SK-N-SH (cell line): ENCODE measurements around the gene APBA2. TPM values are rescaled to one million over a fixed set of nuclear protein-coding genes. Genes with fewer than 3 reads are reported as not detected.

Experiments used
- CTCF ChIA-PET: fragments of 300-600, 350-600 bp; formaldehyde crosslinking; extraction: SDS; loops from one replicate; lab custom pipeline; 2021; lab: Yijun Ruan, JAX
- POLR2A ChIA-PET: fragments of 350-600 bp; sonication (Branson Sonifier 250); formaldehyde crosslinking; extraction: SDS; loops from one replicate; lab custom pipeline; 2020; ENCODE audit warnings: antibody characterized with exemption, inconsistent platforms; lab: Yijun Ruan, JAX
- DNase-seq: peaks from one replicate; pipeline ENCODE4 v3.0.0; 2012
- H2AFZ ChIP-seq: fragments of 200-600 bp; sonication (generic); 2 replicates; pipeline ENCODE4 v1.8.1; 2016; ENCODE audit warnings: antibody characterized with exemption, mild to moderate bottlenecking, low read depth
- H3F3A ChIP-seq: fragments of 200-600 bp; sonication (generic); replicated peaks from 2 replicates; pipeline ENCODE3; 2016; ENCODE audit warnings: antibody characterized with exemption, mild to moderate bottlenecking; ENCODE audit not compliant: insufficient read depth
- H3K27ac ChIP-seq, 2 experiments: fragments of 200-500 bp in 1 of 2; fragments of 200-600 bp in 1 of 2; sonication (Bioruptor generic) in 1 of 2; sonication (generic), shearing (Covaris generic) in 1 of 2; 2 replicates each; pipeline versions ENCODE4 v1.5.1 to v1.6.1; 2014 to 2016; ENCODE audit warnings: low read depth in 2 of 2, inconsistent platforms in 1 of 2, low read length in 1 of 2, mild to moderate bottlenecking in 1 of 2, mixed read lengths in 1 of 2
- H3K27me3 ChIP-seq: fragments of 200-600 bp; sonication (generic), shearing (Covaris generic); 2 replicates; pipeline ENCODE4 v1.6.1; 2016; ENCODE audit warnings: mixed run types; ENCODE audit not compliant: insufficient read depth
- H3K36me3 ChIP-seq, 2 experiments: fragments of 200-500 bp in 1 of 2; fragments of 200-600 bp in 1 of 2; sonication (Bioruptor generic) in 1 of 2; sonication (generic) in 1 of 2; replicated peaks in 1 of 2; 2 replicates each; pipeline versions ENCODE3 to v1.5.1; 2014 to 2016; ENCODE audit warnings: low read length in 1 of 2, mild to moderate bottlenecking in 1 of 2; ENCODE audit not compliant: insufficient read depth in 2 of 2, control insufficient read depth in 1 of 2
- H3K4me1 ChIP-seq, 2 experiments: fragments of 200-500 bp in 1 of 2; fragments of 200-600 bp in 1 of 2; sonication (Bioruptor generic) in 1 of 2; sonication (generic), shearing (Covaris generic) in 1 of 2; 2 replicates each; pipeline versions ENCODE4 v1.5.1 to v1.6.1; 2014 to 2016; ENCODE audit warnings: low read depth in 1 of 2, low read length in 1 of 2, mixed run types in 1 of 2; ENCODE audit not compliant: insufficient read depth in 2 of 2, control insufficient read depth in 1 of 2
- H3K4me2 ChIP-seq: fragments of 200-600 bp; sonication (generic), shearing (Covaris generic); 2 replicates; pipeline ENCODE4 v1.6.1; 2017; ENCODE audit warnings: mixed run types
- H3K4me3 ChIP-seq, 2 experiments: fragments of 200-500 bp in 1 of 2; fragments of 200-600 bp in 1 of 2; sonication (Bioruptor generic) in 1 of 2; sonication (generic), shearing (Covaris generic) in 1 of 2; 2 replicates each; pipeline versions ENCODE4 v1.5.1 to v1.8.1; 2014 to 2016; ENCODE audit warnings: low read depth in 2 of 2, inconsistent platforms in 1 of 2, low read length in 1 of 2, mild to moderate bottlenecking in 1 of 2, mixed read lengths in 1 of 2, moderate library complexity in 1 of 2
- H3K79me2 ChIP-seq: fragments of 200-600 bp; sonication (generic); 2 replicates; pipeline ENCODE4 v1.8.1; 2017; ENCODE audit warnings: mild to moderate bottlenecking; ENCODE audit not compliant: insufficient read depth
- H3K9ac ChIP-seq: fragments of 200-600 bp; sonication (generic); 2 replicates; pipeline ENCODE4 v1.6.1; 2017; ENCODE audit warnings: mixed run types
- H3K9me2 ChIP-seq: fragments of 200-600 bp; sonication (generic); 2 replicates; pipeline ENCODE4 v1.6.1; 2017; ENCODE audit warnings: mixed run types
- H3K9me3 ChIP-seq: fragments of 200-600 bp; sonication (generic); 2 replicates; pipeline ENCODE4 v1.6.1; 2017; ENCODE audit warnings: mixed run types, mild to moderate bottlenecking, moderate library complexity
- H4K20me1 ChIP-seq: fragments of 200-600 bp; sonication (generic); 2 replicates; pipeline ENCODE4 v1.6.1; 2017; ENCODE audit warnings: mild to moderate bottlenecking, mixed run types; ENCODE audit not compliant: insufficient read depth
- EP300 ChIP-seq, 2 experiments: IDR thresholded peaks; 2 replicates each; pipeline versions ENCODE4 v1.4.0 to v1.6.1; 2012; ENCODE audit warnings: borderline replicate concordance in 1 of 2, low read depth in 1 of 2, low read length in 1 of 2
- EZH2phosphoT487 ChIP-seq: fragments of 200-600 bp; sonication (generic); IDR thresholded peaks from 2 replicates; pipeline ENCODE4 v1.6.1; 2017; ENCODE audit warnings: low read depth, mixed run types, mild to moderate bottlenecking, antibody characterized with exemption, moderate library complexity, borderline replicate concordance
- FOXJ3 ChIP-seq: sonication (generic); formaldehyde crosslinking; IDR thresholded peaks from 2 replicates; pipeline ENCODE4 v1.5.1; 2020; ENCODE audit warnings: mild to moderate bottlenecking, missing genetic modification reagents
- JUND ChIP-seq: IDR thresholded peaks from 2 replicates; pipeline ENCODE4 v1.4.0; 2012
- NRF1 ChIP-seq: IDR thresholded peaks from 2 replicates; pipeline ENCODE4 v1.6.1; 2012; ENCODE audit warnings: low read depth, mild to moderate bottlenecking, low read length
- POLR2AphosphoS5 ChIP-seq: IDR thresholded peaks from 2 replicates; pipeline ENCODE4 v1.6.1; 2012; ENCODE audit warnings: low read depth, low read length
- RAD21 ChIP-seq: IDR thresholded peaks from 2 replicates; pipeline ENCODE4 v1.6.1; 2012; ENCODE audit warnings: mild to moderate bottlenecking, low read length
- RCOR1 ChIP-seq: fragments of 150-350 bp; IDR thresholded peaks from 2 replicates; pipeline ENCODE4 v1.6.1; 2017; ENCODE audit warnings: antibody characterized with exemption, low read length
- RXRA ChIP-seq: IDR thresholded peaks from 2 replicates; pipeline ENCODE4 v1.4.0; 2012; ENCODE audit warnings: low read depth, mild to moderate bottlenecking, borderline replicate concordance
- SIN3A ChIP-seq: IDR thresholded peaks from 2 replicates; pipeline ENCODE4 v1.6.1; 2012; ENCODE audit warnings: low read depth, mild to moderate bottlenecking, low read length, moderate library complexity, borderline replicate concordance
- SMC3 ChIP-seq: IDR thresholded peaks from 2 replicates; pipeline ENCODE4 v1.6.1; 2012; ENCODE audit warnings: low read depth, low read length, improper control_type of control experiment
- TCF12 ChIP-seq: IDR thresholded peaks from 2 replicates; pipeline ENCODE4 v1.4.0; 2012
- YY1 ChIP-seq: IDR thresholded peaks from 2 replicates; pipeline ENCODE4 v1.4.0; 2012; ENCODE audit warnings: low read depth, mild to moderate bottlenecking
- WGBS: methylation state at CpG from one replicate; pipeline ENCODE4 v1.1.6; 2017; ENCODE audit warnings: low lambda C conversion rate; 5-methylcytosine and 5-hydroxymethylcytosine counted together
- polyA plus RNA-seq, 3 experiments: library from polyadenylated mRNA; depleted of rRNA; stranded (reverse); fragments of >200 nt; gene quantifications; 2 replicates each; pipeline ENCODE4 v1.2.3, GENCODE V29; 2012
- TF ChIP-seq, protein P1 (sequence below): IDR thresholded peaks from 2 replicates; pipeline ENCODE4 v1.4.0; 2012; ENCODE audit warnings: low read depth
- TF ChIP-seq, protein P2 (sequence below): IDR thresholded peaks from 2 replicates; pipeline ENCODE4 v1.4.0; 2012; ENCODE audit warnings: low read depth, borderline replicate concordance
- TF ChIP-seq, protein P3 (sequence below): fragments of 150-350 bp; IDR thresholded peaks from 2 replicates; pipeline ENCODE4 v1.6.1; 2017; ENCODE audit warnings: antibody characterized with exemption, low read length, low read depth, borderline replicate concordance

The APBA2 gene
- polyA plus RNA-seq, 1 of the 3 experiments (the other 2 are of a cell fraction), result 12.7 TPM

DNA sequence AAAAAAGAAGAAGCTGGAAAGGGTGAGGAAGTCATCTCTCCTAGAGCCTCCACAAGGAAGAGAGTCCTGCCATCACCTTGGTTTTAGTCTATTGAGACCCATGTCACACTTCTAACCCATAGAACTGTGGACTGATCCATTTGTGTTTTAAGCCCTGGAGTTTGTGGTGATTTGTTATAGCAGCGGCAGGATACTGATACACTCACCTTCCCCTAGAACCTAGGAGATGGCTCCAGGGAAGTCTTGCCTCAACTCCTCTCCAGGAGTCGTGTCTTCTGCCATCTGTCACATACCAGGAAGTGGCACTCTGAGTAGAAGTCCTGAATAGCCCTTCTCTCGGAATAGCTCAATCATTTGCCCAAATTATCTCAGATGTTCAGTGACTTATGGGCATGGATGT lies 14.6 kb upstream of the APBA2 start:
- WGBS, result 57% methylated on average over 3 of the region's 3 CpGs
- Histone ChIP-seq H3K4me1 (peaks cover 0 to 9% of the 10 kb centered on the region in 2 experiments; a peak in 1 of 4 replicates), H3K4me2 (no peak overlapping the region), H3K79me2 (no peaks in the 10 kb centered on the region), H3K27me3 (no peaks in the 10 kb centered on the region), H3K36me3 (no peaks in the 10 kb centered on the region), H3K9me2 (no peaks in the 10 kb centered on the region), H3F3A (no peaks in the 10 kb centered on the region), H2AFZ (no peak overlapping the region), H3K4me3 (no peak overlapping the region), H3K9me3 (no peaks in the 10 kb centered on the region), H3K27ac (no peak overlapping the region), H3K9ac (no peak overlapping the region), H4K20me1 (no peaks in the 10 kb centered on the region)
- no peak for DNase-seq
- TF ChIP-seq YY1 (no peak), JUND (no peak), RXRA (no peak), EP300 (IDR thresholded peaks at IDR 0.05; ENCODE audit: borderline replicate concordance in 1 of 2, low read depth in 1 of 2, low read length in 1 of 2) (no peak)
- CTCF ChIA-PET, result no interaction called here
- POLR2A ChIA-PET, result no interaction called here

DNA sequence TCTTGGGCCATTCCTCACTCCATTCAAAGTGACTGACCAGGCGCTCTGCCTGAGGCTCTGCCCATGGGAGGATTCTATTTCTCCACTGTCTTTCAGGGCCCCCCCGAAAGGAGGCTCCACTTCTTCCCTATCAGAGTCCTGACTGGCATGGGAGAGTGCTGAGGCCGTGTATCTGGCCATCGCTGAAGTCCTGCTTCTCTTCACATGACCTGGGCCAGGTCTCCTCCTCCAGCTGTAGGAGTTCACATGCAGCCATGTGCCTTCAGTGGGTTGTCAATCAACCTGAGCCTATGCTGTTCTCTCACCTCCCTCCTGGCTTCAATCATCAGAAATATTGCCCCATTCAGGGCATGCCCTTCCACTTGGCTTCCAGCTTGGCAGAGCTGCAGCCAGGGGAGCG lies 12.8 kb upstream of the APBA2 start:
- no peaks in the 10 kb centered on the region for H3K9me2 ChIP-seq
- CTCF ChIA-PET, result interaction anchor here (0.8 to 3.2 kb wide), 13 partner anchors 10 to 246 kb away, joined by 3 to 25 read pairs (median 5); no protein-coding TSS in a partner anchor
- no peaks in the 10 kb centered on the region for H3K9me3 ChIP-seq
- H3K36me3 ChIP-seq, result no peaks in the 10 kb centered on the region
- no peaks in the 10 kb centered on the region for H3K79me2 ChIP-seq
- peaks cover 0 to 9% of the 10 kb centered on the region in 2 experiments; a peak in 1 of 4 replicates for H3K4me1 ChIP-seq
- TF ChIP-seq, protein P1, sequence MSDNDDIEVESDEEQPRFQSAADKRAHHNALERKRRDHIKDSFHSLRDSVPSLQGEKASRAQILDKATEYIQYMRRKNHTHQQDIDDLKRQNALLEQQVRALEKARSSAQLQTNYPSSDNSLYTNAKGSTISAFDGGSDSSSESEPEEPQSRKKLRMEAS, result no peak
- TF ChIP-seq RCOR1, result no peak
- no peak for TF ChIP-seq POLR2AphosphoS5
- TF ChIP-seq RAD21, result no peak
- TF ChIP-seq SMC3, result no peak
- no peak for TF ChIP-seq YY1
- no peak for TF ChIP-seq NRF1
- no peak for TF ChIP-seq EZH2phosphoT487
- TF ChIP-seq, protein P2, sequence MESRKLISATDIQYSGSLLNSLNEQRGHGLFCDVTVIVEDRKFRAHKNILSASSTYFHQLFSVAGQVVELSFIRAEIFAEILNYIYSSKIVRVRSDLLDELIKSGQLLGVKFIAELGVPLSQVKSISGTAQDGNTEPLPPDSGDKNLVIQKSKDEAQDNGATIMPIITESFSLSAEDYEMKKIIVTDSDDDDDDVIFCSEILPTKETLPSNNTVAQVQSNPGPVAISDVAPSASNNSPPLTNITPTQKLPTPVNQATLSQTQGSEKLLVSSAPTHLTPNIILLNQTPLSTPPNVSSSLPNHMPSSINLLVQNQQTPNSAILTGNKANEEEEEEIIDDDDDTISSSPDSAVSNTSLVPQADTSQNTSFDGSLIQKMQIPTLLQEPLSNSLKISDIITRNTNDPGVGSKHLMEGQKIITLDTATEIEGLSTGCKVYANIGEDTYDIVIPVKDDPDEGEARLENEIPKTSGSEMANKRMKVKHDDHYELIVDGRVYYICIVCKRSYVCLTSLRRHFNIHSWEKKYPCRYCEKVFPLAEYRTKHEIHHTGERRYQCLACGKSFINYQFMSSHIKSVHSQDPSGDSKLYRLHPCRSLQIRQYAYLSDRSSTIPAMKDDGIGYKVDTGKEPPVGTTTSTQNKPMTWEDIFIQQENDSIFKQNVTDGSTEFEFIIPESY, result no peak
- TF ChIP-seq, protein P3, sequence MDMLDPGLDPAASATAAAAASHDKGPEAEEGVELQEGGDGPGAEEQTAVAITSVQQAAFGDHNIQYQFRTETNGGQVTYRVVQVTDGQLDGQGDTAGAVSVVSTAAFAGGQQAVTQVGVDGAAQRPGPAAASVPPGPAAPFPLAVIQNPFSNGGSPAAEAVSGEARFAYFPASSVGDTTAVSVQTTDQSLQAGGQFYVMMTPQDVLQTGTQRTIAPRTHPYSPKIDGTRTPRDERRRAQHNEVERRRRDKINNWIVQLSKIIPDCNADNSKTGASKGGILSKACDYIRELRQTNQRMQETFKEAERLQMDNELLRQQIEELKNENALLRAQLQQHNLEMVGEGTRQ, result no peak
- no peak for TF ChIP-seq FOXJ3 (CRISPR knock-in tag)
- no peak for TF ChIP-seq TCF12
- no peak for TF ChIP-seq SIN3A
- no peak for TF ChIP-seq RXRA
- POLR2A ChIA-PET, result no interaction called here
- H3K27ac ChIP-seq, result no peak overlapping the region
- no peaks in the 10 kb centered on the region for H3F3A ChIP-seq
- H3K27me3 ChIP-seq, result no peaks in the 10 kb centered on the region
- H3K4me2 ChIP-seq, result no peak overlapping the region
- H3K9ac ChIP-seq, result no peak overlapping the region
- 73% methylated on average over 5 of the region's 5 CpGs for WGBS
- no peak overlapping the region for H3K4me3 ChIP-seq
- no peak for DNase-seq
- H2AFZ ChIP-seq, result no peak overlapping the region
- H4K20me1 ChIP-seq, result no peaks in the 10 kb centered on the region
